Measurements from ENCODE around the gene PTPN20. TPM values are rescaled to one million over a fixed set of nuclear protein-coding genes. Genes with fewer than 3 reads are reported as not detected.

PTPN20 gene
- total RNA-seq, 6 experiments from 2014 or later, result 0.44 to 1.3 (median 0.81) TPM; not detected in 2

DNA sequence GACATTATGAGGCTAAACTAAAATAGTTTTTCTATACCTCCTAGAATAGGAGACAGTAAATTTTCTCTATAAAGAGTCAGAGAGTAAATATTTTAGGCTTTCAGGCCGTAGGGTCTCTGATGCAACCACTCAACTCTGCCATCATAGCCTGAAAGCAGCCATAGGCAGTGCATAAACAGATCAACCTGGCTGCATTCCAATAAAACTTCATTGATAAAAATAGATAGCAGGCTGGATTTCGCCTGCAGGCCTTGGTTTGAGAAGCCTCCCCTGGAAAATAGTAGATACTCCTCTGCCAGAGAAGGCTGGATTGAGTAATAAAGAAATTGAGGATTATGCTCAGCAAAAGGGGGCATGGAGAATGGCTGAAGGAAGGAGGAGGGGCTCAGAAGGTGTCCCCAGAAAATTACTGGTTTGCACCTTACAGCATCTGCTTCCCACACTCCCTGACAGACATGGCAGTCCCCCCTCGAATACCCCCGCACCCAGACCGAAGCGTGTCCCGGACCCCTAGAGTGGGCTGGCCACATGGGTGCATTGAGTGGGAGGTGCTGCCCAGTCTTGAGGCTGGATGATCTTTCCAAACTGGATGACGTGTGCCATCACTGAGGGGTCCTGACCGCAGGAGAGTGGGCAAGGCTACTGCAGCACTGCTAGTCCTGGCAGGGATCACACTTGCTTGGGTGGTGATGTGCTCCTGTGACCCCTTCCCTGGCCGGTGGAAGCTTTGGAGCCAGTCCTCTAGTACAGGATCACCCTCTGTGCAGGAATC lies 126.6 kb downstream of the PTPN20 start:
- H3K36me3 ChIP-seq, result no peaks in the 10 kb centered on the region
- DNase-seq (peak in 2 of 3 donors; percentile 8 to 21), ATAC-seq (no peak)
- no peak overlapping the region for H3K27ac ChIP-seq
- TF ChIP-seq CTCF (IDR thresholded peaks at IDR 0.05) (no peak), POLR2A (IDR thresholded peaks at IDR 0.05) (no peak)
- no peaks in the 10 kb centered on the region for H3K4me1 ChIP-seq
- 61% methylated on average over 2 of the region's 10 CpGs for WGBS (ENCODE audit: insufficient coverage, low coverage, low lambda C conversion rate, missing lambda C conversion rate)
- H3K27me3 ChIP-seq, result no peaks in the 10 kb centered on the region
- no peaks in the 10 kb centered on the region for H3K9me3 ChIP-seq
- no peak overlapping the region for H3K4me3 ChIP-seq
- intact Hi-C loops (cut with DNase I), result no loop called here

DNA sequence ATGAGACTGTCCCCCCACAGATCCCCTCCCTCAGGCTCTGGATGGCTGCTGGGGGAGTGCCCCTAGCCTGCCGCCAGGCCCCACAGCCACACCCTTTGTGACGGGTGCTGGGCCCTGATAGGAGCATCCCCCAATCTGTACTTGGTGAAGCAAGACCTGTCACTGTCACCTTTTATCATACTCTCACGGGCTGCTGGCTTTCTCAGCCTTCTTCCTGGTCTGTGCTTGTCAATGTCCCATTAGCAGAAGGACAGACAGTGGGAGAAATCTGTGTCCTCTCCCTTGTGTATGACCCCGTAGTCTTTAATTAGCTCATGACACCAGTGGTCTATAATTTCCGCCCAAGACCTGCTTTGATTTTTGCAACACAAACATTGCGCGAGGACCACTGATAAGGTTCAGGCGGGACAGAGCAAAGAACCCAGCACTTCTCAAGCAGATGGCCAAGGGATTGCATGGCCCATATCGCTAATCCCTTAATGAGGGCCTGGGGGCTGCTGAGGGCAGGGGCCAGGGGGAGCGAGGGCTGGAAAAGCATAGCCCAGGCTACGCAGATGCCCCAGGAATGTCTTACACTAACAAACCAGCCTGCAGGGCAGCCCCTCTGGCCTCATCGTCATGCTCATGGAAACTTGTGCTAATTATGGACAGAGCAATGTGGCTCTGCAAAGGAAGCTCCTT lies 127.8 kb downstream of the PTPN20 start:
- H3K4me3 ChIP-seq, result no peak overlapping the region
- ATAC-seq, result peak; percentile 38 to 58 (median 47)
- H3K36me3 ChIP-seq, result no peaks in the 10 kb centered on the region
- peak in 2 of 3 donors; percentile 14 to 44 for DNase-seq
- no peak overlapping the region for H3K27ac ChIP-seq
- intact Hi-C loops (cut with DNase I), result no loop called here
- no peaks in the 10 kb centered on the region for H3K4me1 ChIP-seq
- 45% methylated on average over 11 of the region's 12 CpGs for WGBS (ENCODE audit: insufficient coverage, low coverage, low lambda C conversion rate, missing lambda C conversion rate)
- H3K27me3 ChIP-seq, result no peaks in the 10 kb centered on the region
- no peak for TF ChIP-seq POLR2A (IDR thresholded peaks at IDR 0.05)
- TF ChIP-seq CTCF (IDR thresholded peaks at IDR 0.05), result no peak
- H3K9me3 ChIP-seq, result no peaks in the 10 kb centered on the region

GRCh38 chr10:47039562-47039913 lies 128.3 kb downstream of the PTPN20 start:
- ATAC-seq (peak in 1 of 4 donors; percentile 20), DNase-seq (peak in 1 of 3 donors; percentile 33)
- WGBS (ENCODE audit: insufficient coverage, low coverage, low lambda C conversion rate, missing lambda C conversion rate), result 20% methylated on average over 1 of the region's 4 CpGs
- Histone ChIP-seq H3K36me3 (no peaks in the 10 kb centered on the region), H3K4me3 (no peak overlapping the region), H3K4me1 (no peaks in the 10 kb centered on the region), H3K27me3 (no peaks in the 10 kb centered on the region), H3K9me3 (no peaks in the 10 kb centered on the region), H3K27ac (no peak overlapping the region)
- TF ChIP-seq CTCF (IDR thresholded peaks at IDR 0.05) (no peak), POLR2A (IDR thresholded peaks at IDR 0.05) (no peak)
- intact Hi-C loops (cut with DNase I), result no loop called here

- Histone ChIP-seq H3K4me1 (no peaks in the 10 kb centered on the region), H3K9me3 (no peaks in the 10 kb centered on the region), H3K27ac (no peak overlapping the region), H3K4me3 (no peak overlapping the region), H3K27me3 (no peaks in the 10 kb centered on the region), H3K36me3 (no peaks in the 10 kb centered on the region)
- ATAC-seq, result no peak
- no peak for TF ChIP-seq CTCF (IDR thresholded peaks at IDR 0.05)
- no peak for TF ChIP-seq POLR2A (IDR thresholded peaks at IDR 0.05)
- peak; percentile 11 to 46 (median 39) for DNase-seq
- intact Hi-C loops (cut with DNase I), result loop anchor here in 1 of 2 donors (5.0 kb wide), 1 partner anchor 272 kb away; no protein-coding TSS in a partner anchor
- WGBS (ENCODE audit: insufficient coverage, low coverage, low lambda C conversion rate, missing lambda C conversion rate), result 90% methylated on average over 4 of the region's 9 CpGs
These were observed 128.8 kb downstream of the PTPN20 start for GRCh38 chr10:47040041-47040491.

All from right lobe of liver (tissue), 6 donors.